HPDE6-E6E7 (cell line): Measurements from ENCODE around the gene MSH3.
"Not testable (repeated sequence)": the region's sequence is repeated elsewhere in the genome, so short reads cannot be mapped to it uniquely, and the experiment has no call there.

Experiments used
- DNase-seq: peaks from one replicate; pipeline ENCODE4 v3.0.0; 2011; ENCODE audit warnings: missing footprints; ENCODE audit errors: extremely low spot score

MSH3 gene

DNA sequence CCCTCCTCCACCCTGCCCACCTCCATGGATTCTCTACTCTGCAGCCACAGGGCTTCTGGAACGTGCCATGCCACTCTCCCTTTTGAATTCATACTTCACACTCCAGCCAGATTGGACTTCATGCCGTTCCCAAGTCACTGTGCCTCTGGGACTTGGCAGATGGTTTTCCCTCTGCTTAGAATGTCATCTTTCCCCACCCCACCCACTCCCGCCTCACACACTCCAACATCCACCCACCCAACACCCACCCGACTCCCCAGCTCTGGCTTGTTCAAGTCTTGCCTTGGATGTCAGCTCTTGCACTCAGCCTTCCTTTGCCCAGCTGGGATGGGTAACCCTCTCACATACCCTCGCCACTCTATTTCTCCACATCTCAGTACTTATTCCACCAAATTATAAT, 142.4 kb downstream of the MSH3 start:
- DNase-seq, result no peak

DNA sequence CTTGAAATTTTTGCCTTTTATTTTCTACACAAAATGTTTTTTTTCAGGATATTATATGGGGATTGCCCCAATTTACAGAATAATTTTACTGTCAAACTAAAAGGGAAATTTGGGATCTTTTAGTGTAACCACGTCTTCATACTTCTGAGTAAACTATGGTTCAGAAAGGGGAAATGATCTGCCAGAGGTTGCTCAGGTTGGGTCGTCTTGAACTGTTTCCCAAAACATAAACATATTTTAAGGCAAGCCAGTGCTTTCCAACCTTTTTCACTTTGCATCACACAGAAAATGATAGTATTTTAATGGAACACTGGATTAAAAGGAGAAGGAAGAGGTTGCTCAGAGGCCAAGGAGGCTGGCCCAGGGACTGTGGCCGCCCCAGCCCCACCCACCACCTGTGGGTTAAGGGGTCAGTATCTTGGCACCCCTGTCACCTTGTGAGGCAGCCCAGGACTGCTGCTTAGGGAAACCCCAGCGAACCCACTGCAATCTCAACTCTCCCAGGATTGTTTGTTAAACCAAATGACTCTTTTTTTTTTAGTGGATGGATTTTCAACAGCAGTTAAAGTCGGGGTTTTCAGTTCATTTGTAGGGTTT, 143.1 kb downstream of the MSH3 start:
- DNase-seq, result no peak

DNA sequence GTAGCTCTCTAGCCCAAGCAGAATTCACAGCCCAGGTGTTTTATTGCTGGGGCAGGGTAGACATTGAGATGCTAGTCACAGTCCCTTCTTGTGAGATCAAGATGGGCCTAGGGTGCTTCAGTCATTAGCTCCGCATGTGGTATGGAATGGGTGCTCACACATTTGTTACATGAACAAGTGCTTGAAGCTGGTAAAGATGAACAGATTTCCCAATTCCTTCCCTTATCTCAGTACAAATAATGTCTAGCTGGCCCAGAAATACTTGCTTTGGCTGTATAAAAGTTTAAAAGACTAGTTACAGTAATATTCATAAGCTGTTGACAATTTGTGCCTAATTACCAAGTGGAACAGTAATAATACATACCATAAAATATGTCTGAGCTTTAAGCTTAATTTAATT, 143.7 kb downstream of the MSH3 start:
- no peak for DNase-seq

DNA sequence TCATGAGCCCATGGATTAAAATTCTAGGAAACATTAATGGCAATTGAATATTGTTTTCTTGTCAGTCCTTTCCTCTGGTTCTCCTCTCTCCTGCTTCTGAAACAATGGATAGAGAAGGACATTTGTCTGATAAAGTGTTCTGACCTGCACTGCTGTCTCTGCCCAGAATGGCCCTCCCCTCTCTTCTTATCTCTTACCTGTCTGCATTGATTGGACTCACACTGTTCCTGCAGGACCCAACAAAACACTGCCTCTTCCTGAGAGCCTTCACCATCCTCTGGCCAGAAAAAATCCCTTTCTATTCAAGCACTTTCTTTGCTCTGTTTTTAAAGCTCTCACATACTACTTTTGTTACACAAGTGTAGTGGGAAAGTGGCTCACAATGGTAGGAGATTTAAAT, 144.2 kb downstream of the MSH3 start:
- no peak for DNase-seq

DNA sequence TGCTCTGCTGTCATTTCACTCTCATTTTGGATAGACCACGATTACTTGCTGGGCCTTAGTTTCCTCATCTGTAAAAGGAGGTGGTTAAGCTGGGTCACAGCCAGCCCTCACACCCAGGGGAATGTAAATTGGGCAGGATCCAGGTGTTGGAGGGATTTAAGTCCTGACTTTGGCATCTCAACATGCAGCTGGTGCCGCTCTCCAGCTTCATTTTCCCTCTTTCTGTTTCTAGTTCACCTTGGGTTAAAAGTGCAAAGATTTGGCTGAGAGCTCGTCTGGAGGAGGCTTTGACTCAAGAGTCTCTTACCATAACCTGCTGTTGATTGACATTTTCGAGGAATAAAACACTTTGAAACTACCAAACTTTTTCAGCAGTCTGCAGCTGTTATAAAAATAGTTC, 144.6 kb downstream of the MSH3 start:
- DNase-seq, result no peak

DNA sequence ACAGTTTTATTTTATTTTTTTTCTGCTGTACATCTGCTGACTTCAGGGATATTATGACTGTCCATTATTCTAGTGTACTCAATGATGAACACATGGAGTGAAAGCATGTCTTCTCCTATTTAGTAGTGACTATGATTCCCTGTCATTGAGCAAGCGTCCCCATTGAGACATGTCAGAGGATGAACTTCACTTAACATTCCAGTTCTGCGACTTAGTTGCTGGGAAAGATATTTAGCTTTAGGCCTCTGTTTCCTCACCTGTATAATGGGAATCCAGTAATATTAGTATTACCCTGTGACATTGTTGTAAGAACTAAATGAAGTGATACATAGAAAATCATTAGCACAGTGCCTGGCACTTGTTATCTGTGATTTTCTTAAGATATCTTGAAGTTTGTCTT, 145.1 kb downstream of the MSH3 start:
- DNase-seq, result no peak

DNA sequence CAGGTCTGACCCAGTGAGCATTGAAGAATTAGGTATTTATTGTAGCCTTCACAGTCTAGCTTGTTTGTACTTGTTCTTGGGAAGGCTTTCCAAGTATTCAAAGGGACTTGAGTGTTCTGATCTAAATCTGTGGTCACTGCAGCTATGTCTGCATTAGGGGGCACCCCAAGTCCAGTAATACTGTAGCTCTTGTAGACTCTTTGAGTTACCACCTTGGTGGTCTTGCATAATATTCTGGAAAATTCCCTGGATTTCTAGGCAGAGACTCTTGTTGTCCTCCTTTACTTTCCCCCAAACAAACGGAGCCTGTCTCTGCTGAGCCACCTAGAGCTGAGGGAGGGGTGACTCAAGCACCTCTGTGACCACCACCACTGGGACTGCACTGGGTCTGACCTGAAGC, 149.9 kb downstream of the MSH3 start:
- no peak for DNase-seq

DNA sequence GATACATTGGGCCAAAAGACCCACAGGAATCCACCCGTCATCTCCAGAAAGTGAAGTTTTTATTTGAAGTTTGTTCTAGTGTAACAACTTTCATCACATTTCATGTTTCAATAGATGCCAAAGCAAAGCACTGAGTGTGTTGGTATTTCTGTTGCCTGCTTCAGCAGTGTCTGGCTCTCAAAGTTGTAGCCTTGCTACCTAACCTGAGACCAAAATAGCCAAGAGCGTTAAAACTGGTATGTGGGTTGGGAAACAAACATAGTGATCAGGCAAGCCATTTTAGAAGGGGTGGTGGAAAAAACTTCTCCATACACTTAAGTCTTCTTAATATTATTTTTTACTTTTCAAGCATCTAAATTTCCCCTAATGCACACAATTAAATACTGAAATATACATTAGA, 150.6 kb downstream of the MSH3 start:
- DNase-seq, result no peak

DNA sequence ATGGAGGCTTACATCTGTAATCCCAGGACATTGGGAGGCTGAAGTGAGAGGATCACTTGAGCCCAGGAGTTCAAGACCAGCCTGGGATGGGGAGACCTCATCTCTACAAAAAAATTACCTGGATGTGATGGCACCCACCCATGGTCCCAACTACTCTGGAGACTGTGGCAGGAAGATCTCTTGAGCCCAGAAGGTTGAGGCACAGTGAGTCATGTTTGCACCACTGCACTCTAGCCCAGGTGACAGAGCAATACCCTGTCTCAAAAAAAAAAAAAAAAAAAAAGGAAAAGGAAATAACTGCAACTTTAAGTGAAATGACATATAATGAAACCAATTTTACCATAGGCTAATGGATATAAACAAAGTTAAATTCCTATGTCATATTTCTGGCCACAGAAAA, 152.5 kb downstream of the MSH3 start:
- DNase-seq, result no peak

DNA sequence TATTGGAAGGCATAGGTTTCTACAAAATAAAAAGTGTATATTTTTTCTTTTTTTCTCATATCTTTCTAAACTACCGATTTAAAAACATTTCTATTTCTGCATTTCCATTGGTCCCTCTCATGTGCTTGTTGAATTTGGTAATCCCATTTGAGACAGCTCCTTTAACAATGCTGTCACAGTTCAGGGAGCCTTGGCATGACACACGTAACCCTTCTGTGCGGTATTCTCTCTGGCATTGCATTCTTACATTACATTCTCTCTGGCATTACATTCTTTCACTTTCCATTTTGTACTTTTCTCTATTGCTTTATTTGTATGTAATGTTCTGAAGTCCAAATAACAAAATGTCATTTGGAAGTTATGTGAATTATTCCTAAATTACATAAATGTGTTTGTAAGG, 155.0 kb downstream of the MSH3 start:
- DNase-seq, result no peak

DNA sequence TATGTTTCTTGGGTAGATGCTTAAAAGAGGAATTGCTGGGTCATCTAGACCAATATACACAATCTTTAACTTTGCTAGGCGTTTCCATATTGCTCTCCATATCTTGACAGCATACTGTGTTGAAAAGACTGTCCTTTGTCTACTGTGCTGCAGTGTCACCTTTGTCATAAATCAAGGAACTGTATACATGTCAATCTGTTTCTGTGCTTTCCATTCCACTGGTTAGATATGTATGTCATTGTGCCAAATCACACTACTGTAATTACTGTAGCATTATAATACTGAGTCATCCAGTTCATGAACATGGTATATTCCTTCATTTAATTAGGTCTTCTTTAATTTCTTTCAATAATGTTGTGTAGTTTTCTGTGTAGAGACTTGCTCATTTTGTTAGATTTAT, 156.0 kb downstream of the MSH3 start:
- DNase-seq, result no peak

DNA sequence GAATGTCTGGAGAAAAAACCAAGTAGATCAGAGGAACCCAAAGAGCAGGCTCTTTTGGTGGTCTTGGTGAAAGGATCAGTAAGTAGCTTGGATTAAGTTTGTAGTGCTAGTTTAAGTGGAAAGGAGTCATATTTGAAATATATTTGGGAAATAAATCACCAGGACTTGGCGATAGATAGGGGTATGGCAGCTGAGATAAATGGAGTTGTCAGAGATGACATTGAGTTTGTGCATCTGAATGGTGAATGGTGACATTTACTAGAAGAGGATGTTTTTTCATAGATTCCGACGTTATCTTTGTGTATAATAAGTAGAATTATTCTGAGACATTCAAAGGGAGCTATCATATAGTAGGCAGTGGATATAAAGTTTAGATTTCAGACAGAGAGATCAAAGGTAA, 162.1 kb downstream of the MSH3 start:
- no peak for DNase-seq

DNA sequence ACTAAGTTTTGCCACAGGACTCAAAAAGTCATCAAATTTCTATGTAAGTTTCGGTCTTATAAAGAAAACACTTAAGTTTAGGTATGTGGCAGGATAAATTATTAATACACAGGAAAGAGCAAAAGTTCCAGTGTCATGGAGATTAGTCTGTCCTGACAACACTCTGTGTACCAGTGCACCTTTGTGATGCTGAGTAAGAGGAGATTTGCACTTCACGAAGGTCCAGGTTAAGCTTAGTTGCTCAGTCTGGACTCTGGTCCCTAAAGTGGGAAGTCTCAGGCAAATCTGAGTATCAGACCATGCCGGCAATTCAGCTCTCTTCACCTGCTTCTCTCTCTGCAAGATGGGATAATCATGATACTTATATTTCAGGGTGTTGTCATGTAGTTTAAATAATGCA, 166.2 kb downstream of the MSH3 start:
- no peak for DNase-seq

DNA sequence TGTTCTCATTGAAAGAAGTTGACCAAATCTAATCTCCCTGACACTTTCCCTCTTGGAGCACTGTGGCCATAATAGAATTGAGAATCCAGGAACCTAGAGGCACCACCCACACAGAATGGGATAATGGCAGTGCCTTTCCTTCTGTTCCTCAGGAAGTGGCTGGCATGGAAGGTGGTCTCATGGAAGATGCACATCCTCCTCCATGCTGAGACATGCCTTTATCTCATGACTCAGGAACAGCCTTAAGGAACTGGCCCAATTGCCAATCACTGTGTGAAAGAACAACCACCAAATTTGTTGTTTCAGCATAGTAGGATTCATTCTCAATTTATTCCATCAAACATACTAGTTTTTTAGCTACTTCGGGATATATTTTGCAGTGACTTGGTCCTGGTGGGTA, 168.2 kb downstream of the MSH3 start:
- DNase-seq, result no peak

DNA sequence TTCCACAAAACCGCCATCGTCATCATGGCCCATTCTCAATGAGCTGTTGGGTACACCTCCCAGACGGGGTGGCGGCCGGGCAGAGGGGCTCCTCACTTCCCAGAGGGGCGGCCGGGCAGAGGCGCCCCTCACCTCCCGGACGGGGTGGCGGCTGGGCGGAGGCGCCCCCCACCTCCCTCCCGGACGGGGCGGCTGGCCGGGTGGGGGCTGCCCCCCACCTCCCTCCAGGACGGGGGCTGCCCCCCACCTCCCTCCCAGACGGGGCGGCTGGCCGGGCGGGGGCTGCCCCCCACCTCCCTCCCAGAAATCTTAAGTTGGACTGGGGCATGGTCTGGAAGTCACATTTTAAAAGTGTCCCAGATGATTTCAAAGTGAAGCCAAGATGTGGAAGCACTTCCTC, 169.7 kb downstream of the MSH3 start:
- not testable (repeated sequence) for DNase-seq

DNA sequence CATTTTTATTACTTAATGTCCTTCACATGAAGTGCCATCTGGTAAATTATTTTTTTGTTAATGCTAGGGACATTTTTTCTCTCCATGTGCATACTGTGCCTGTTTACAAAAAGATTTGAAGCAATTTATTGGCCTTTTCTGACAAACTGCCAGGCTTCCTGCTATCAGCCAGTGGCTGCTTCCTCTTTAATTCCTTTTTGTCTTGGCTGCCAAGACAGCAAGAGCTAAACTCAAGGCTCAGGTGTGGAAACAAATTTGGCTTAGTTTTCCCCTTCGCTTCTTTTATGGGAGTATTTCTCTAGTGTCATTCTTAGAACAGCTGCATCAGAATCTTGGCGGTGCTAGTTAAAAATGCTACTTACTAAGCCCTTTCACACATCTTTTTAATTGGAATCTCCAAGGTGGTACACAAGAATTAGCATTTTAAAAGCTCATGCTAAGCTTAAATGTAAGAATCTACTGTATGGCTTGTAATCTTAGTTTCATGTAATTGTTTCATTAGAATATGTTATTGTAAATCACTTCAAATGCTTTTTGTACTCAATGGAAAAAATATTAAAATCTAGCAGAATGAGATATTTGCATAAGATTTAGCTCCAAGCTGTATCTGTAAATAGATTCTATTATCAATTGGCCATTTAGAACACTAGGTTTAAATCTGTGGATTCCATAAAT, 171.5 kb downstream of the MSH3 start:
- no peak for DNase-seq

DNA sequence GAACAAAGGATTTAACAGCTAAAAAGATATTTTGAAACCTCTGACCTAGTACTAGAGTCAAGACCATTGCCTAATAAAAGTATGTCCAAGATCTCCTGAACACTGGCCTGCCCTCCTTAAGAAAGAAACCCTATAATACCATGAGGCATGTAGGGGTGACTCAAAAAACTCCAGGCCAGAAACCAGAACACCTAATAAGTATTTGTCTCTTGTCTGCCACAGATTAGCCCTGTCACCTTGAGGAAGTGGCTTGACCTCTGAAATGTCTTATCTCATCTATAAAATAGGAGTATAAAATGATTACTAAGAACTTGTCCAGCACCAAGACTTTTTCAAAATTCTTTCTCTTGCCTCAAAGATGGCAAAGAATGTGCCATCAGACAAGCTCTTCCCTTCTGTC, 180.3 kb downstream of the MSH3 start:
- no peak for DNase-seq

DNA sequence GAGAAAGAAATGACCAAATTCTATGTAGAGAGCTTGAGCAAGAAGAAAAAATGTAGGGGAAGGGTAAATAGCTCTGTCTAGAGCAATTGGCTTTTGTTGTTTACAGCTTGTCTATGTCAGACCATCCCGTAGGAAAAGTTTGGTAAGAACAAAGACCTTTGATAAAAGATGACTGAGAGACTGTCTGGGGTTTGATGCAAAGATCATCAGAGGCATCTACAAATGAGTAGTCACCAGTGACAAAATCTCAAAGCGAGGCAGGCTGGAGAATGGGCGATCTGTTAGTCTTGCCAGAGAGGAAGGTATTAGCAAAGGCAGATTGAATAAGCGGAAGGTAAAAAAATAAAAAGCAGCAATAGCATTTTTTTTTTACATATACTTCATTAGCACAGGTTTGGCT, 180.7 kb downstream of the MSH3 start:
- DNase-seq, result no peak

DNA sequence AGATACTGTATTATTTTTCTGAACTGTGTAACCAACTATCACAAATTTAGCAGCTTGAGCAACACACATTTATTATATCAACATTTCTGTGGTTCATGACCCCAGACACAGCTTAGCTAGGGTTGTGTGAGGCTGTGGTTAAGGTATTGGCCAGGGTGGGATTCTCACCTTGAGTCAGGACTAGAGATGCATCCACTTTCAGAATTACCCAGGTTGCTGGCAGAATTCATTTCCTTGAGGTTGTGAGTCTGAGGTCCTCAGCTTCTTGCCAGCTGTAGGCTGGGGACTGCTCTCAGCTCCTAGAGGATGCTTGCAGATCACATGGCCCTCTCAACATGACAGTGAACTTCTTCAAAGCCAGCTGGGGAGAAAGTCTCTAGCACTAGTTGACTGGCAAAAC, 183.2 kb downstream of the MSH3 start:
- DNase-seq, result no peak

DNA sequence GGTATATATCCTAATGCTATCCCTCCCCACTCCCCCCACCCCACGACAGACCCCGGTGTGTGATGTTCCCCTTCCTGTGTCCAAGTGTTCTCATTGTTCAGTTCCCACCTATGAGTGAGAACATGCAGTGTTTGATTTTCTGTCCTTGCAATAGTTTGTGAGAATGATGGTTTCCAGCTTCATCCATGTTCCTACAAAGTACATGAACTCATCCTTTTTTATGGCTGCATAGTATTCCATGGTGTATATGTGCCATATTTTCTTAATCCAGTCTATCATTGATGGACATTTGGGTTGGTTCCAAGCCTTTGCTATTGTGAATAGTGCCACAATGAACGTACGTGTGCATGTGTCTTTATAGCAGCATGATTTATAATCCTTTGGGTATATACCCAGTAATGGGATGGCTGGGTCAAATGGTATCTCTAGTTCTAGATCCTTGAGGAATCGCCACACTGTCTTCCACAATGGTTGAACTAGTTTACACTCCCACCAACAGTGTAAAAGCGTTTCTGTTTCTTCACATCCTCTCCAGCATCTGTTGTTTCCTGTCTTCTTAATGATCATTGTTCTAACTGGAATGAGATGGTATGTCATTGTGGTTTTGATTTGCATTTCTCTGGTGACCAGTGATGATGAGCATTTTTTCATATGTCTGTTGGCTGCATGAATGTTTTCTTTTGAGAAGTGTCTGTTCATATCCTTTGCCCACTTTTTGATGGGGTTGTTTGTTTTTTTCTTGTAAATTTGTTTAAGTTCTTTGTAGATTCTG, 186.8 kb downstream of the MSH3 start:
- not testable (repeated sequence) for DNase-seq

DNA sequence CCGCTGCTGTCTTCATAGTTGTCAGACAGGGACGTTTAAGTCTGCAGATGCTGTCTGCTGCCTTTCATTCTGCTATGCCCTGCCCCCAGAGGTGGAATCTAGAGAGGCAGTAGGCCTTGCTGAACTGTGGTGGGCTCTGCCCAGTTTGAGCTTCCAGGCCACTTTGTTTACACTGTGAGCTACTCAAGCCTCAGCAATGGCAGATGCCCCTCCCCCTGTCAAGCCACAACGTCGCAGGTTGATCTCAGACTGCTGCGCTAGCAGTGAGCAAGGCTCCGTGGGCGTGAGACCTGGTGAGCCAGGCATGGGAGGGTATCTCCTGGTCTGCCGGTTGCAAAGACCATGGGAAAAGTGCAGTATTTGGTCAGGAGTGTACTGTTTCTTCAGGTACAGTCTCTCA, 192.0 kb downstream of the MSH3 start:
- not testable (repeated sequence) for DNase-seq

DNA sequence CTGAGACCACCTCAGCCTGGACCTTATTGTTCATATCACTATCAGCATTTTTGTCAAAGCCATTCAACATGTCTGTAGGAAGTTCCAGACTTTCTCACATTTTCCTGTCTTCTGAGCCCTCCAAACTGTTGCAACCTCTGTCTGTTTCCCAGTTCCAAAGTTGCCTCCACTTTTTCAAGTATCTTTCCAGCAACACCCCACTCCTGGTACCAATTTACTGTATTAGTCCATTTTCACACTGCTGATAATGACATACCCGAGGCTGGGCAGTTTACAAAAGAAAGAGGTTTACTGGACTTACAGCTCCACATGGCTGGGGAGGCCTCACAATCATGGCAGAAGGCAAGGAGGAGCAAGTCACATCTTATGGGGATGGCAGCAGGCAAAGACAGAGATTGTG, 195.7 kb downstream of the MSH3 start:
- DNase-seq, result not testable (repeated sequence)
